Fibroblast of pulmonary artery (primary cell): ENCODE measurements around the gene VSNL1.
"Not testable (repeated sequence)": the region's sequence is repeated elsewhere in the genome, so short reads cannot be mapped to it uniquely, and the experiment has no call there.

Experiments
- DNase-seq: peaks from one replicate; pipeline ENCODE4 v3.0.0-alpha.2; 2010; ENCODE audit warnings: low read depth
- H3K4me3 ChIP-seq: replicated peaks from 2 replicates; pipeline ENCODE4 v1.5.1; 2011; ENCODE audit warnings: low read depth, mild to moderate bottlenecking, control low read depth, low read length, moderate library complexity
- CTCF ChIP-seq: IDR thresholded peaks from 2 replicates; pipeline ENCODE4 v1.5.1; 2011; ENCODE audit warnings: mild to moderate bottlenecking, control low read depth, low read length, inconsistent platforms; ENCODE audit errors: missing control alignments

Gene VSNL1

GRCh38 chr2:17547237-17547636 is 6.7 kb downstream of the VSNL1 start:
- H3K4me3 ChIP-seq: no peak overlapping the region
- no peak for DNase-seq
- no peak for TF ChIP-seq CTCF

GRCh38 chr2:17547737-17548136 is 7.2 kb downstream of the VSNL1 start:
- no peak for TF ChIP-seq CTCF
- no peak for DNase-seq
- H3K4me3 ChIP-seq: no peak overlapping the region

- DNase-seq: no peak
- no peak for TF ChIP-seq CTCF
- H3K4me3 ChIP-seq: no peak overlapping the region
Measured at GRCh38 chr2:17550907-17551306, 10.4 kb downstream of the VSNL1 start.

- no peak for TF ChIP-seq CTCF
- DNase-seq: no peak
- no peak overlapping the region for H3K4me3 ChIP-seq
Measured at GRCh38 chr2:17555150-17555549, 14.7 kb downstream of the VSNL1 start.

GRCh38 chr2:17557596-17557995 is 17.1 kb downstream of the VSNL1 start:
- no peak for TF ChIP-seq CTCF
- no peak for DNase-seq
- H3K4me3 ChIP-seq: no peak overlapping the region

- DNase-seq: no peak
- no peak overlapping the region for H3K4me3 ChIP-seq
- no peak for TF ChIP-seq CTCF
Measured at GRCh38 chr2:17558053-17558452, 17.6 kb downstream of the VSNL1 start.

GRCh38 chr2:17558878-17559277 is 18.4 kb downstream of the VSNL1 start:
- no peak for DNase-seq
- no peak overlapping the region for H3K4me3 ChIP-seq
- no peak for TF ChIP-seq CTCF

GRCh38 chr2:17565726-17566125 is 25.2 kb downstream of the VSNL1 start:
- DNase-seq, H3K4me3 ChIP-seq: not testable (repeated sequence)
